ENCODE data around the gene CES2. TPM values are rescaled to one million over a fixed set of nuclear protein-coding genes. Genes with fewer than 3 reads are reported as not detected.
"Not testable (repeated sequence)": the region's sequence is repeated elsewhere in the genome, so short reads cannot be mapped to it uniquely, and the experiment has no call there.

The CES2 gene, protein sequence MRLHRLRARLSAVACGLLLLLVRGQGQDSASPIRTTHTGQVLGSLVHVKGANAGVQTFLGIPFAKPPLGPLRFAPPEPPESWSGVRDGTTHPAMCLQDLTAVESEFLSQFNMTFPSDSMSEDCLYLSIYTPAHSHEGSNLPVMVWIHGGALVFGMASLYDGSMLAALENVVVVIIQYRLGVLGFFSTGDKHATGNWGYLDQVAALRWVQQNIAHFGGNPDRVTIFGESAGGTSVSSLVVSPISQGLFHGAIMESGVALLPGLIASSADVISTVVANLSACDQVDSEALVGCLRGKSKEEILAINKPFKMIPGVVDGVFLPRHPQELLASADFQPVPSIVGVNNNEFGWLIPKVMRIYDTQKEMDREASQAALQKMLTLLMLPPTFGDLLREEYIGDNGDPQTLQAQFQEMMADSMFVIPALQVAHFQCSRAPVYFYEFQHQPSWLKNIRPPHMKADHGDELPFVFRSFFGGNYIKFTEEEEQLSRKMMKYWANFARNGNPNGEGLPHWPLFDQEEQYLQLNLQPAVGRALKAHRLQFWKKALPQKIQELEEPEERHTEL
- total RNA-seq = 23.8 TPM

DNA sequence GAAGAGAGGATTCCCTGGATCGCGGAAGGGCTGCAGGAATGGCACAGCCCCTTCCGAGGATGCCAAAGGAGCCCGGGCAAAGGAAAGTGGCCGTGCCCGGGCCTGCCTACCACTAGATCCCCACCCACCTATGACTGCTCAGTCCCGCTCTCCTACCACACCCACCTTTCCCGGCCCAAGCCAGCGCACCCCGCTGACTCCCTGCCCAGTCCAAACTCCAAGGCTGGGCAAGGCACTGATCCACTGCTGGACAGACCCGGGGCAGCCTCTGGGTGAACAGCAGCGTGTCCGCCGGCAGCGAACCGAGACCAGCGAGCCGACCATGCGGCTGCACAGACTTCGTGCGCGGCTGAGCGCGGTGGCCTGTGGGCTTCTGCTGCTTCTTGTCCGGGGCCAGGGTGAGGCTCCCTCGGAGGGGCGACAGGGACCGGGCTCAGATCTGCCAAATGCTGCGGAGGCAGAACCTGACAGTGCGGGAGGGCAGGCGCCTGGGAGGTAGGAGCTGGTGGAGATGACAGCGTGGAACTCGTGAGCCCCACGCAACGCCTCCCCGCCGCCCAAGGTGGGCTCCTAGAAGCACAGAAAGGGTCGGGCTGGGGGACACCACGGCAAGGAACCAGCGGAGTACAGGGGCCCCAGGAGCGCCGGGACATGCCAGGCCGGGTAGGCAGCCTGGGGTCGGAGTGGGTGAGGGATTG, at the start of gene CES2:
Gene CES2, plus strand, starts transcription at position 203 of the 698 bp plus-strand sequence. Its CDS starts 120 bp downstream, at position 323.
- no peaks in the 10 kb centered on the region for H3K27me3 ChIP-seq (ENCODE audit: insufficient read depth, low read length)
- H3K4me3 ChIP-seq (ENCODE audit: low read length) = peak within 1 kb of the TSS; percentile 76
- no peaks in the 10 kb centered on the region for H3K9me3 ChIP-seq (ENCODE audit: low read depth, low read length)
- peaks cover 33% of the 10 kb centered on the region for H3K4me1 ChIP-seq (ENCODE audit: insufficient read depth, low read length)

DNA sequence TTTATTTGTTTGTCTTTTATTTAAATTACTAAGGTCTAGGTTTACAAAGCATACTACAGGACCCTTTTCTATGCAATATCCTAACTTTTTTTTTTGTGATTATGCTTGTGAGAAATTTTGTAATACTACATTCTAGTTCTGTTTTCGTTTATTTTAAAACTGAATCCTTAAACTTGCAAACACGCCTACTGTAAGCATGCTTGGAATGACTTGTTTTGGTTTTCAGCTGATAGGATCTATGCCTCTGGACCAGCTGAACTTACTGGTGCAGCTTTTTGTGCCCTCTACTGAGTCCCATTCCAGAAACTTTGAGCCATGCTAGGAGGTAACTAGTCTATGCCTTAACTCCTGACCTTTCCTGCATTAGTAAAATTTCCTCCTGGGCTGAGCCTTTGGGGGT, 49.0 kb upstream of the CES2 start:
- no peaks in the 10 kb centered on the region for H3K9me3 ChIP-seq (ENCODE audit: low read depth, low read length)
- peaks cover 4% of the 10 kb centered on the region for H3K4me1 ChIP-seq (ENCODE audit: insufficient read depth, low read length)
- no peak overlapping the region for H3K4me3 ChIP-seq (ENCODE audit: low read length)
- H3K27me3 ChIP-seq (ENCODE audit: insufficient read depth, low read length) = peaks cover 2% of the 10 kb centered on the region

DNA sequence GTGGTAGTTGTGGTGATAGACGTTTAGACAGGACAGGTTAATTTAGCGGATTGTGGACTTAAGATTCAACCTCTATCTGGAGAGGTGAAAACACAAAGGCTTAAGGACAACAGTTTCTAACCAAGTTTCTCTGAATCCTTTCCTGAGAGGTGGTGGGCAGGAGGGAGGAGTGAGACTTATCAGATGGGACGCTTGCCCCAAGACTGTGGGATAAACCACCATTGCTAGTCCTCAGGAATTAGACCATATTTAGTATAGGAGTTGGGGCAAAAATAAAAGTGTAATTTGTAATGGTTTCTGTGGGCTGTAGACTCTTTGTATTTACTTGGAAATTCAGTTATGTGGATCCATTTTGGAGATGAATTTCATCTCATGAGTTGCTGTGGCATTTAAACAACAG, 48.4 kb upstream of the CES2 start:
- Histone ChIP-seq H3K9me3 (ENCODE audit: low read depth, low read length) (no peaks in the 10 kb centered on the region), H3K4me3 (ENCODE audit: low read length) (no peak overlapping the region), H3K27me3 (ENCODE audit: insufficient read depth, low read length) (no peaks in the 10 kb centered on the region), H3K4me1 (ENCODE audit: insufficient read depth, low read length) (no peaks in the 10 kb centered on the region)

- Histone ChIP-seq H3K4me3 (ENCODE audit: low read length) (no peak overlapping the region), H3K9me3 (ENCODE audit: low read depth, low read length) (no peaks in the 10 kb centered on the region), H3K27me3 (ENCODE audit: insufficient read depth, low read length) (no peaks in the 10 kb centered on the region), H3K4me1 (ENCODE audit: insufficient read depth, low read length) (no peaks in the 10 kb centered on the region)
Observed at GRCh38 chr16:66888647-66889615, 46.4 kb upstream of the CES2 start.

- Histone ChIP-seq H3K4me3 (ENCODE audit: low read length) (no peak overlapping the region), H3K4me1 (ENCODE audit: insufficient read depth, low read length) (no peaks in the 10 kb centered on the region), H3K9me3 (ENCODE audit: low read depth, low read length) (no peaks in the 10 kb centered on the region), H3K27me3 (ENCODE audit: insufficient read depth, low read length) (no peaks in the 10 kb centered on the region)
Observed at GRCh38 chr16:66889622-66890021, 45.7 kb upstream of the CES2 start.

GRCh38 chr16:66890799-66891198, 44.5 kb upstream of the CES2 start:
- Histone ChIP-seq H3K4me1 (ENCODE audit: insufficient read depth, low read length) (peaks cover 3% of the 10 kb centered on the region), H3K9me3 (ENCODE audit: low read depth, low read length) (no peaks in the 10 kb centered on the region), H3K4me3 (ENCODE audit: low read length) (no peak overlapping the region), H3K27me3 (ENCODE audit: insufficient read depth, low read length) (no peaks in the 10 kb centered on the region)

GRCh38 chr16:66891360-66891759, 44.0 kb upstream of the CES2 start:
- peaks cover 3% of the 10 kb centered on the region for H3K4me1 ChIP-seq (ENCODE audit: insufficient read depth, low read length)
- H3K9me3 ChIP-seq (ENCODE audit: low read depth, low read length) = no peaks in the 10 kb centered on the region
- no peaks in the 10 kb centered on the region for H3K27me3 ChIP-seq (ENCODE audit: insufficient read depth, low read length)
- no peak overlapping the region for H3K4me3 ChIP-seq (ENCODE audit: low read length)

- Histone ChIP-seq H3K9me3 (ENCODE audit: low read depth, low read length) (no peaks in the 10 kb centered on the region), H3K4me3 (ENCODE audit: low read length) (no peak overlapping the region), H3K27me3 (ENCODE audit: insufficient read depth, low read length) (no peaks in the 10 kb centered on the region), H3K4me1 (ENCODE audit: insufficient read depth, low read length) (peaks cover 3% of the 10 kb centered on the region)
Observed at GRCh38 chr16:66891797-66892196, 43.5 kb upstream of the CES2 start.

DNA sequence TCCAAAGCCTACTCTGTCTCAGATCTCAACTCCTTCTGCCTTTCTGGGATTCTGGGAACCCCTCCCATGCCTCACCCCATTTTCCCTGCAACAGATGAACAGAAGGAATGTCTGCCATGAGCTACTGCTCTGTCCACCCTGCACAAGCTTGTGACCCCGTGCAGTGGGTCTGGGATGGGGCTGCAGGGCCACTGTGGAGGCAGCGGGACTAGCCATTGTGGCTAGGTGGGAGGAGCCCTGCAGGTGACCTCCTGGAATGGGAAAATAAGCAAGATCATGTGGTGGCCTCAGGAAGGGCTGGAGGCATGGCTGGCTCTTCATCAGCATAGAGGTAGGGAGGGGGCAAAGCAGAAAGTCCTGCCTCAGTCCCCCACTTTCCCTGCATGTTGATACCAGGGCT, 41.3 kb upstream of the CES2 start:
- Histone ChIP-seq H3K4me1 (ENCODE audit: insufficient read depth, low read length) (peaks cover 3% of the 10 kb centered on the region), H3K4me3 (ENCODE audit: low read length) (no peak overlapping the region), H3K9me3 (ENCODE audit: low read depth, low read length) (no peaks in the 10 kb centered on the region), H3K27me3 (ENCODE audit: insufficient read depth, low read length) (no peaks in the 10 kb centered on the region)

DNA sequence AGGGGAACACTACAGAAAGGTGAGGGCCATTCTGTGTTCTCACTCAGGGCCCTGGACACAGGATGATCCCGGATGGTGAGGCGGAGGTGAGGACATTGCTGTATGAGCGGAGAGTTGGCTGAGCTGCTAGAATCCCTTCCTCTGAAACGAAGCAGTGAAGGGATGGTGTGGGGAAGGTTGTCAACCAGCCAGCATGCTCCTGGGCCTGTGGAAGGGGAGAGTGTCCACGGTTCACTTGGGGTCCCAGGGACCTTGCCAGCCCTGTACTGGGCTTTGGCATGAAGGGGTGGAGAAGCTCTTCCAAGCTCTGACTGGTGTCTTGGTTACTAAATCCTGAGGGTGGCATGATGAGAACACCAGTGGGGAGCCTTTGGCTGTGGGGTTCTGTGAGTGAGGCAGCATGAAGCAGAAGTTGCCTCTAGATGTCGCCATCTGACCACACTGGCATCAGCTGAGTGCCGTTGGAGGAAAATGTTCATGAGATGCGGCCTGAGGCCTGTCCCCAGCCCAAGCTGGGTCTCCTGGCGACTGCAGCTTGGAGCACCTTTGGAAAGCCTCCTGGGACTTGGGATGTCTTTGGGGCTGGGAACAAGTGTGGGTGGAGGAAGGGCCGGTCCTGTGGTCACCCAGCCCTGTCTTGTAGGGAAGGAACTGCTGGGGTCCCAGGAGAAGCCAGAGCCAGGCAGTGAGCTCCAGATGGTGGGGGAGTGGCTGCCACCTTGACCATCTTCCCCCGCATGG, 40.2 kb upstream of the CES2 start:
- no peak overlapping the region for H3K4me3 ChIP-seq (ENCODE audit: low read length)
- H3K27me3 ChIP-seq (ENCODE audit: insufficient read depth, low read length) = no peaks in the 10 kb centered on the region
- peaks cover 3% of the 10 kb centered on the region for H3K4me1 ChIP-seq (ENCODE audit: insufficient read depth, low read length)
- H3K9me3 ChIP-seq (ENCODE audit: low read depth, low read length) = no peaks in the 10 kb centered on the region

GRCh38 chr16:66895689-66895979, 39.7 kb upstream of the CES2 start:
- H3K4me1 ChIP-seq (ENCODE audit: insufficient read depth, low read length) = peaks cover 3% of the 10 kb centered on the region
- no peaks in the 10 kb centered on the region for H3K27me3 ChIP-seq (ENCODE audit: insufficient read depth, low read length)
- H3K4me3 ChIP-seq (ENCODE audit: low read length) = no peak overlapping the region
- no peaks in the 10 kb centered on the region for H3K9me3 ChIP-seq (ENCODE audit: low read depth, low read length)

GRCh38 chr16:66895999-66896398, 39.3 kb upstream of the CES2 start:
- H3K4me3 ChIP-seq (ENCODE audit: low read length) = no peak overlapping the region
- no peaks in the 10 kb centered on the region for H3K27me3 ChIP-seq (ENCODE audit: insufficient read depth, low read length)
- H3K9me3 ChIP-seq (ENCODE audit: low read depth, low read length) = no peaks in the 10 kb centered on the region
- H3K4me1 ChIP-seq (ENCODE audit: insufficient read depth, low read length) = peaks cover 3% of the 10 kb centered on the region

GRCh38 chr16:66896682-66897081, 38.6 kb upstream of the CES2 start:
- not testable (repeated sequence) for H3K9me3 ChIP-seq (ENCODE audit: low read depth, low read length); H3K4me3 ChIP-seq (ENCODE audit: low read length); H3K4me1 ChIP-seq (ENCODE audit: insufficient read depth, low read length); H3K27me3 ChIP-seq (ENCODE audit: insufficient read depth, low read length)

- H3K9me3 ChIP-seq (ENCODE audit: low read depth, low read length) = no peaks in the 10 kb centered on the region
- H3K4me3 ChIP-seq (ENCODE audit: low read length) = no peak overlapping the region
- no peaks in the 10 kb centered on the region for H3K27me3 ChIP-seq (ENCODE audit: insufficient read depth, low read length)
- H3K4me1 ChIP-seq (ENCODE audit: insufficient read depth, low read length) = peaks cover 3% of the 10 kb centered on the region
Observed at GRCh38 chr16:66898207-66898606, 37.1 kb upstream of the CES2 start.
